Breast epithelium (tissue), 4 donors: ENCODE results near the gene SLC5A12. TPM values are rescaled to one million over a fixed set of nuclear protein-coding genes. Genes with fewer than 3 reads are reported as not detected.

Experiments
- DNase-seq, 2 donors: peaks; one replicate each; pipeline ENCODE4 v3.0.0-alpha.2; 2019; ENCODE audit warnings: low spot score in 2 of 2
- H3K27ac ChIP-seq, 2 donors: fragments of 200-600 bp; sonication (generic) in 1 of 2; one replicate each; pipeline ENCODE4 v1.5.1; 2016 to 2019; ENCODE audit warnings: mild to moderate bottlenecking in 1 of 2
- H3K27me3 ChIP-seq, 2 donors: fragments of 200-600 bp; sonication (generic) in 1 of 2; one replicate each; pipeline versions ENCODE4 v1.5.1 to v1.6.0; 2017 to 2019; ENCODE audit warnings: control low read depth in 1 of 2, mild to moderate bottlenecking in 1 of 2
- H3K36me3 ChIP-seq: fragments of 200-600 bp; one replicate; pipeline ENCODE4 v1.5.1; 2019
- H3K4me1 ChIP-seq, 2 donors: fragments of 200-600 bp; sonication (generic); one replicate each; pipeline ENCODE4 v1.5.1; 2016 to 2019; ENCODE audit warnings: control low read depth in 1 of 2
- H3K4me3 ChIP-seq, 3 donors: fragments of 200-600 bp; sonication (generic); 1 replicate in 2 of 3; 2 replicates in 1 of 3; pipeline ENCODE4 v1.5.1; 2016 to 2019; ENCODE audit warnings: mild to moderate bottlenecking in 3 of 3, moderate library complexity in 2 of 3
- H3K9me3 ChIP-seq, 2 donors: fragments of 200-600 bp; sonication (generic) in 1 of 2; one replicate each; pipeline ENCODE4 v1.5.1; 2016 to 2019; ENCODE audit warnings: control low read depth in 1 of 2
- POLR2A ChIP-seq: fragments of 450-650 bp; IDR thresholded peaks from one replicate; pipeline ENCODE4 v1.6.1; 2016; ENCODE audit warnings: antibody characterized with exemption, mild to moderate bottlenecking, moderate library complexity
- POLR2AphosphoS5 ChIP-seq, 3 donors: sonication (generic); formaldehyde crosslinking; IDR thresholded peaks; one replicate each; pipeline ENCODE4 v1.6.1; 2017; ENCODE audit warnings: antibody characterized with exemption in 3 of 3
- intact Hi-C: fragments of 100-400 bp; cut with DNase I; formaldehyde crosslinking; loops from one replicate; pipeline ENCODE4 v1.15.1; 2023; ENCODE audit warnings: low total_unique reads
- total RNA-seq, 3 donors: library from RNA; depleted of rRNA; stranded (reverse); fragments of >200 nt; gene quantifications; one replicate each; pipeline ENCODE4 v1.1.0, GENCODE V29; 2016
- TF ChIP-seq, protein P1 (sequence below), 3 donors: fragments of 450-650 bp; IDR thresholded peaks; one replicate each; pipeline ENCODE4 v1.5.1; 2016 to 2017; ENCODE audit warnings: antibody characterized with exemption in 3 of 3, mild to moderate bottlenecking in 3 of 3, moderate library complexity in 3 of 3

Gene SLC5A12
- total RNA-seq, 3 donors from 2014 or later, result not detected

DNA sequence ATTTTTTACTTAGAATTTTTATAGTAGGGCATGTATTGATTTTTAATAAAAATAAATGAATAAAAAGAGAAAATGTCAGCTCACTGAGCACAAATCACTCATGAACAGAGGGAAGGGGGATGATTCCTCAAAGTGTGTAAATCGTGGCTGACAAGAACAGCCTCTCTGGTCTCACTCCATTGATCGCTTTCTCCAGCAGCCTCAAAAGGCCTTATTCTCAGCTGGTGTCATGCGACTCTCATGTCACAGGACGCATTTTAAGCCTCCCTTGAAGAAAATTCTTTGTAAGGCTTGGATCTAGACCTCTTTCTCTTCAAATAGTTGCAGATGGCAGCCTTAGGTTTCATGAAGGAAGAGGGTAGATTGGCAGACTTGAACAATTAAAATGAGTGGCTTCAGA, 33.9 kb upstream of the SLC5A12 start:
- Histone ChIP-seq H3K36me3 (no peaks in the 10 kb centered on the region), H3K4me3 (no peak overlapping the region), H3K27me3 (no peaks in the 10 kb centered on the region), H3K9me3 (no peaks in the 10 kb centered on the region), H3K27ac (no peak overlapping the region), H3K4me1 (no peaks in the 10 kb centered on the region)
- intact Hi-C loops, result no loop called here
- TF ChIP-seq POLR2A, result no peak
- TF ChIP-seq, protein P1, sequence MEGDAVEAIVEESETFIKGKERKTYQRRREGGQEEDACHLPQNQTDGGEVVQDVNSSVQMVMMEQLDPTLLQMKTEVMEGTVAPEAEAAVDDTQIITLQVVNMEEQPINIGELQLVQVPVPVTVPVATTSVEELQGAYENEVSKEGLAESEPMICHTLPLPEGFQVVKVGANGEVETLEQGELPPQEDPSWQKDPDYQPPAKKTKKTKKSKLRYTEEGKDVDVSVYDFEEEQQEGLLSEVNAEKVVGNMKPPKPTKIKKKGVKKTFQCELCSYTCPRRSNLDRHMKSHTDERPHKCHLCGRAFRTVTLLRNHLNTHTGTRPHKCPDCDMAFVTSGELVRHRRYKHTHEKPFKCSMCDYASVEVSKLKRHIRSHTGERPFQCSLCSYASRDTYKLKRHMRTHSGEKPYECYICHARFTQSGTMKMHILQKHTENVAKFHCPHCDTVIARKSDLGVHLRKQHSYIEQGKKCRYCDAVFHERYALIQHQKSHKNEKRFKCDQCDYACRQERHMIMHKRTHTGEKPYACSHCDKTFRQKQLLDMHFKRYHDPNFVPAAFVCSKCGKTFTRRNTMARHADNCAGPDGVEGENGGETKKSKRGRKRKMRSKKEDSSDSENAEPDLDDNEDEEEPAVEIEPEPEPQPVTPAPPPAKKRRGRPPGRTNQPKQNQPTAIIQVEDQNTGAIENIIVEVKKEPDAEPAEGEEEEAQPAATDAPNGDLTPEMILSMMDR (IDR thresholded peaks at IDR 0.05), result no peak
- TF ChIP-seq POLR2AphosphoS5 (IDR thresholded peaks at IDR 0.05), result no peak
- DNase-seq, result no peak

DNA sequence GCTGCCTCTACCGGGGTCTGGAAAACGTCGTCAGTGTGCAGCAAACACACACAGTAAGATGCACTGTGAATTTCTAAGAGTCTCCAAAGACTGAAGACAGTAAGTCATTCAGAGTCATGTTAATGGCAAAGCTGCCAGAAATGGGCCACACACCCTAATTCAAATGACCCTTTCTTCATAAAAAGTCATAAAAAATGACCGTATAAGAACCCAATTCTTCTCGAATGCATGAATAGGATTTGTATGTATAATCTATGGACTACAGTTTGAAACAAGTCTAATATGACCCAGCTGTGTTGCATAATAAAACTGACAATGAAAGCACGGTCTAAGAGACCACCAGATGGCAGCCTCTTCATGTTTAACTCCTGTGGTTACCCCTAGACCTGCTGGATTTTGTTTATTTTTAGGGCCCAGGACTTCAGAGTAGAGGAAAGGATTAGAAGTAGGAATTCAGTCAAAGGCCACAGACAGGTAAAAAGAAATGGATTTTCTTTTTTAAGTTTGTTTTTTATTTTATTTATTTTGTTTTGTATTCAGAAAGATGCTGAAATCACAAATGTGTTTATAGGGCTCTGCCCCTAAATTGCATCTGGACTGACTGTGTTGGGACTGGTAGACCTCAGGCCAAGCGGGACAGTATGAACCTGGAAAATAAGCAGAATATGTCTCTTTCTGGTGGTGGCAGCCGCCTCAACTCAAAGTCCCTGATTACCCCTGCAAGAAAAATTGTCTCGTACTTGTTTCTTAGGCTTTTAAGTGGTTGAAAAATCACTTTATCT, 32.1 kb upstream of the SLC5A12 start:
- H3K36me3 ChIP-seq, result no peaks in the 10 kb centered on the region
- TF ChIP-seq POLR2A (no peak), POLR2AphosphoS5 (IDR thresholded peaks at IDR 0.05) (no peak)
- TF ChIP-seq, protein P1 (IDR thresholded peaks at IDR 0.05), result peak; percentile 55 to 76 (median 58)
- no peaks in the 10 kb centered on the region for H3K4me1 ChIP-seq
- intact Hi-C loops, result no loop called here
- H3K27me3 ChIP-seq, result no peaks in the 10 kb centered on the region
- DNase-seq, result peak in 1 of 2 donors; percentile 37
- H3K4me3 ChIP-seq, result no peak overlapping the region
- H3K27ac ChIP-seq, result no peak overlapping the region
- no peaks in the 10 kb centered on the region for H3K9me3 ChIP-seq

DNA sequence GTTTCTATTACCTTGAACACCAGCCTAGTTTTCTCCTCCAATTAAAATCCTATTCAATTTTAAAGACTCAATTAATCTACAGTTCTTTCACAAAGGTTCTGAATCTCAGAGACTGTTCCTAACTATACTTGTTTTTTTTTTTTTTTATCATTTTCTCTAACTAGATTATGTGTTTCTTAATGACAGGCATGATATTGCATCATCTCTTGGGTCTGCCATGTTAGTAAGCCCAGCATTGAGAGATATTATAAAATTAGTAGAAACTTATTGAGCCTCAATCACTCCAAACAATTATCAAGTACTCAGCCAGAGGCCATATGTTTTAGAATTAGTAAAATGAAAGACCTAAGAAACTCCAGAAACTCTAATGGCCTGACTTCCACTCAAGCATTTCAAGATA, 28.1 kb upstream of the SLC5A12 start:
- intact Hi-C loops, result no loop called here
- Histone ChIP-seq H3K9me3 (no peaks in the 10 kb centered on the region), H3K4me3 (no peak overlapping the region), H3K27ac (no peak overlapping the region), H3K27me3 (no peaks in the 10 kb centered on the region), H3K36me3 (no peaks in the 10 kb centered on the region), H3K4me1 (no peaks in the 10 kb centered on the region)
- TF ChIP-seq POLR2A (no peak), POLR2AphosphoS5 (IDR thresholded peaks at IDR 0.05) (no peak)
- TF ChIP-seq, protein P1 (IDR thresholded peaks at IDR 0.05), result no peak
- no peak for DNase-seq

DNA sequence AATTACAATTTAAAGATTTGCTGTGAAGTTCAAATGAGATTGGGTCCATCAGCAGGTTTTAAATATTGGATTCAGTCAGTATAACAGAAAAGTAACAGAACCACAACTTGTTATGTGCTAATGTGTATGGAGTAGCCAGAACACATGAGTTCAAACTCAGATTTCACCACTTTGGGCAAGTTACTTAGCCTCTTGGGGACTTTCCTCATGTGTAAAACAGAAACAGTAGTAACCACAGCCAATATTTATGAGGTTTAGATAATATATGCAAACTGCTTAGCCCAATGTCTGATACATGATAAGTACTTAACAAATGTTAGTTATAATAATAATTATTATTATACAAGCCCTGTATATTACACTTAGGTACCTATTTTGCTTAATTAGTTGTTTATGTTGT, 21.8 kb upstream of the SLC5A12 start:
- Histone ChIP-seq H3K4me3 (no peak overlapping the region), H3K27me3 (no peaks in the 10 kb centered on the region), H3K27ac (no peak overlapping the region), H3K9me3 (no peaks in the 10 kb centered on the region), H3K4me1 (no peaks in the 10 kb centered on the region), H3K36me3 (no peaks in the 10 kb centered on the region)
- intact Hi-C loops, result no loop called here
- TF ChIP-seq POLR2A, result no peak
- TF ChIP-seq, protein P1 (IDR thresholded peaks at IDR 0.05), result no peak
- TF ChIP-seq POLR2AphosphoS5 (IDR thresholded peaks at IDR 0.05), result no peak
- DNase-seq, result no peak

DNA sequence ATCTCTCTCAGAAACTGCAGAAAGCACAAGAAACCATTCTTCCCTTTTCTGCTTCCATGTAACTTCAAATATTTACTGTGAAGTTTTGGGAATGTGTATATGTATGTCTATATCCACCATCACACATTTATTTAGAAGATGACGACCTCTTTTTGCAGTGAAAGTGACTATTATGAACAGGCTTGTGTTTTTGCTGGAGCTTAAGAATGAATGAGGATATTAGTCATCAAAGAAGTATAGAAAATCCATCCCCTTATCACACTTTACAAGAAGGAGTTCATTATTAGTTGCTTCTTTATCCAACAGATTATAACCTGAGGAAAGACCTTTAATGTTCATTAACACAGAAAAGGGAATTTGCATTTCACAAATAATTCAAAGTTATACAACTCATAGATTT, 21.1 kb upstream of the SLC5A12 start:
- no peak for DNase-seq
- H3K4me1 ChIP-seq, result no peaks in the 10 kb centered on the region
- intact Hi-C loops, result no loop called here
- H3K9me3 ChIP-seq, result no peaks in the 10 kb centered on the region
- H3K4me3 ChIP-seq, result no peak overlapping the region
- TF ChIP-seq POLR2AphosphoS5 (IDR thresholded peaks at IDR 0.05), result no peak
- TF ChIP-seq POLR2A, result no peak
- TF ChIP-seq, protein P1 (IDR thresholded peaks at IDR 0.05), result no peak
- no peaks in the 10 kb centered on the region for H3K36me3 ChIP-seq
- H3K27me3 ChIP-seq, result no peaks in the 10 kb centered on the region
- H3K27ac ChIP-seq, result no peak overlapping the region
